Activated CD8-positive, alpha-beta memory T cell treated with anti-CD3 and anti-CD28 coated beads, Interleukin-2, amount 50 U/mL, for 24 hours (primary cell): Measurements from ENCODE around the gene FUT7.
"Not testable (repeated sequence)": the region's sequence is repeated elsewhere in the genome, so short reads cannot be mapped to it uniquely, and the experiment has no call there.

Source experiments
- DNase-seq: peaks from one replicate; pipeline ENCODE4 v3.0.0-alpha.2; 2020; ENCODE audit errors: extremely low read depth

Gene FUT7

DNA sequence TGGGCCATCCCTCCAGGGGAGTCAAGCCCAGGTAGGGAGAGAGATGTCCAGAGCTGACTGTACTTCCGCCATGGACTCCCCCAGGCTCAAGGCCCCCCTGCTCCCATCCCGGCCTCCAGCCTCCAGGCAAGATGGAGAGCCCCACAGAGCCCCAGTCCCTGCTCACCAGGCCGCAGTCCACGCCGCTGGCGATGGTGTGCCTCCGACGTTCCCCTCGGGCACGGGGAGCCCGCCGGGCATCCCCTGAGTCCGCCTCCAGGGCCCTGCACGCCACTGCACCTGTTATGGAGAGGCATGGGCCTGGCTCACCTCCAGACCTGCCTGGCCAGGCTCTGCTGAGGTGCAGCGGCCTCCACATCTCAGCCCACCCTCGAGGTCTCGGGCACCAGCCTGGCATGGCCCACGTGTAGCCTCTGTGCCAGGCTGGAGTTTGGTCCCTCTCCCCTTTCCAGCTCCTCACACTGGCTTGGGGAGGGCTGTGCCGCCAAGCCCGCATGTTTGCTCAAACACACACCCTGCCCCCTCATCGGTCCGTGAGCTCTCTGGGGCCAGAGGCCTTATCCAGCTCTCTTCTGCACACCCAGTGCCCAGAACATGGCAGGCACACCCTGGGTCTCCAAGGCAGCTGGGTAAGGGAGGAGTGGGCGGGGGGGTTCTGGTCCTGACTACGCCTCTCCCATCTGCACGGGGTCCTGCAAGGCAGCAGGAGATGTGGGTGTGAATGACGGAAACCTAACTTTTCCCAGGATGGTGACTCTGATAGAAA lies 34.4 kb upstream of the FUT7 start:
- DNase-seq = no peak

DNA sequence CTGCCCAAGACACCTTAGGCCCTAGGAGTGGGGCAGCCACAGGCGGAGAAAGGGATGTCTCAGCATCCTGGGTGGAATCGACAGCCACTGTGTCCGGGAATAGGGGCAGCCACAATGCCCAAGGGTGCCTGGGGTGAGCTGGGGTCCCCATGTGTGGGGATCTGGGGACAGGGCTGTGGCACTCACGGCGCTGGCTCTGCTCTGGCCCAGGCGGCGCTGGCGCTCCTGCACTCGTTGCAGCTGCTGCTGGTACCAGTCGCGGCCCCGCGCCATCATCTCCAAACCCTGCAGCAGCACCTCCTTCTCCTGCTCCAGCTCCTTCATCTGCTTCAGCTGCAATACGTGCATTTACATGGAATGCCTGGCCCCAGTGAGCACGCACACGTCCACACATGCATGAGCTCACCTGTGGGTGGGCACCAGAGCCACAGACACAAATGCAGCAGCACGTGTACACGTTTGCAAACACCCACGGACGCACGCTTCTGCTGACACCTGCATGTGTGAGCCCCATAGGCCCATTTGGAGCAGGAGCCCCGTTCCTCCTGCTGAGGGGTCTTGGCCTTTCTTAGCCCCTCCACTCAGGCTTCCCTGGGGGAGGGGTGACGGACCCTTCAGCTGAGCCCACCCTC lies 33.6 kb upstream of the FUT7 start:
- DNase-seq = no peak

DNA sequence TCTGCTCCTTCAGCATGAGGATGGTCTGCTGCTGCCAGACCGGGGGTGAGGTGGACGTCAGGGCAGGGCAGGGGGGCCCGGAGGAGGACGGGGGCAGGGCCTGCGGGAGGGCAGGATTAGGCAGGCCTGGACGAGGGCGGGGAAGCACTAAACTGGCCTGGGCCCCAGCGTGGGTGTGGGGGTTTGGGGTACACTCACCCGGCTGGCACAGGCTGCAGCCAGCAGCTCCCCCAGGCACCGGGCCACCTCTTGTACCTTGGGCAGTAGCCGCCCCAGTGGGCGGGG lies 32.9 kb upstream of the FUT7 start:
- DNase-seq = no peak

DNA sequence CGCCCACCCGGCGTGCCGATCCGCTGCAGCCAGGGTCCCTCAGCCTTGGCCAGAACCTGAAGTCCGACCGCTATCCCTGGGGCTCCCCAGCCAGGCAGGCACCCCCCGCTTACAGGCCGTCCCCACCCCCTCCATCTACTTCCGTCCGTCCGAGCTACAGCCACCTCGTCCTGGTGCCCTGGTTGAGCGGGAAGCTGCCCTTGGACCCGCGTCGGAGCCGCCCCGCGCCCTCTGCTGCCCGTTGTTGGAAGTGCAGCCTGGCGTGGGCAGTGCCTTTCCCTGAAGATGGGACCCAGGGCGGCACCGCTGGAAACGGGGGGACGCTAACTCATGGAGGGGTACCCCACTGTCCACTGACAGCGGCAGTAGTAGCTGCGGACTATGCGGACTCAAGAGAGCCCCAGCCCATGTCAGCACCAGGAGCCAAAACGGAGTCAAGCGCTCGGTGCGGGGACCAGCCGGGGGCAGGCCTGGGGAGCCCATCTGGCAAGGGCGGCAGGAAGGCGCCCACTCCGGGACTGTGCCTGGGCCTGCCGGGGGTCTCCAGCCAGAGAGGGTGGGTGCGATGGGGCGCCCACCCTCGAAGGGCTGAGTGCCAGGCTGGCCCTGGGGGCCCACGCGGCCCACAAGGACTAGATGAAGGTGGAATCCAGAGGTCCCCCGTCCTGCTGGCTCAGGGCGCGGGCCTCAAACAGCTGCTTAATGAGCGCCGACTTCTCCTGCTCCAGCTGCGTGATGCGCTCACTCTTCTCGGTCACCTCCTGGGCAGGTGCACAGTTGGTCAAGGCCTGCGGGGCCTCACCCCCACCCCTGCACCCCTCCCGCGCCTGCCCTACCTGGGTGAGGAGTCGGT lies 32.4 kb upstream of the FUT7 start:
- no peak for DNase-seq

DNA sequence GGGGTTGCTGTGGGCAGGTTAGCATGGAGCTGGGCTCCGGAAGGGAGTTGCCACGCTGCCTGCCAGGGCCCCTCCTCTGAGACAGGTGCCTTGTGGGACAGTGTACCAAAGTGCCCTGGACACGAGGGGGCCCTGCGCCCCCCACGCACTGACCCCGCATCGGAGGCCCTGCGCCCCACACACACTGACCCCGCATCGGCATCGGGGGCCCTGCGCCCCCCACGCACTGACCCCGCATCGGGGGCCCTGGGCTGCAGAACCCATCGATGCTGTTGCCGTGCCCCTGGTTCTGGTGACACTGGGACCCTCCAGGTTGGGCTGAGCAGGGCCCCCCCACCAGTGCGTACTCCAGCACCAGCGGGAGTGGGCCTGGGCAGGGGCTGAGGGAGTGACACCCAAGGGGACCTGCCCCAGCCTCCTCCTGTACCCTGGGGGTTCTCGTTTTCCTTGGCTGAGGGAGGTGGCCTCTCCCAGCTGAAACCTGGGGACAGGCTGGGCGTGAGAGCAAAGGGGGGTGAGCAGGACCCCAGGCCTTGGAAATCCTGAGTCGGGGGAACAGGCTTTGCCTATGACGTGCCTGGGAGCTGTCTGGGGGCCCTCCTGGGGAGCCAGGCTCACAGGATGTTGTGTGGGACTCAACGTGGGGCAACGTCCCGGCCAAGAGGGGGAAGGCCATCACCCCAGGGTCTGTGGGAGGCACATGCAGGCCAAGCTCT lies 31.6 kb upstream of the FUT7 start:
- DNase-seq = no peak

DNA sequence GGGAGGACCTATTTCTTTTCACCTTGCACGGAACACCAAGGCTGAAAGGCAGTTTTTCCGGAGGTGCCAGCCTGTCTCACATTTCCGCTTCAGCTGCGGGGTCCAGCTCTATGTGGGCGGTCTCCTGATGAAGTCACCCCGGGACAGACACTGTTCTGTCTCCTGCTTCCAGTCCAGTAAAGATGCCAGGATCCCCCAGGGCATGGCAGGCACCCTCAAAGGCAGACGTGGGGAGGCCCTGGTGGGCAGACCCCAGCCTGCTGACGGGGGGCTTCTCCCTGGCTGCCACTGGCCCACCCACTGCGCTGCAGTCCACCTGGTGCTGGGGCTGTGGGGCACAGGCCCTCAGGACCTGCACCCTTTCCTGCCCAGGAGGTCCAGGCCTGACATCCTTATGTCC lies 30.9 kb upstream of the FUT7 start:
- not testable (repeated sequence) for DNase-seq

DNA sequence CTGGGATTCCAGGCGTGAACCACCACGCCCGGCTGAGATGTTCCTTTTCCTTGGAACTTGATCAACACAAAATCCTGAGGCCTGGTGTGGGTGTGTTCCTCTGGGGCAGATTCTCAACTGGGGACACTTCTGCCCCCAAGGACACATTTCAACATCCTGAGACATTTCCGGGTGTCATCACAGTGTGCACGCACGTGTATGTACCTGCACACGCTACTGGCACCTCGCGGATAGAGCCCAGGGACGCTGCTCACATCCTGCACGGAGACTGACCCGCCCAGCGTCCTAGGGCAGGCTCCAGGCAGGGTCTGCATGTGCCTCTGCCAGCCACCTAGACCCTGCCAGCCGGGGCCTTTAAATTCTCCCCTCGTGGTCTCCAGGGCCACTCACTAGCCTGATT lies 30.5 kb upstream of the FUT7 start:
- DNase-seq = no peak

DNA sequence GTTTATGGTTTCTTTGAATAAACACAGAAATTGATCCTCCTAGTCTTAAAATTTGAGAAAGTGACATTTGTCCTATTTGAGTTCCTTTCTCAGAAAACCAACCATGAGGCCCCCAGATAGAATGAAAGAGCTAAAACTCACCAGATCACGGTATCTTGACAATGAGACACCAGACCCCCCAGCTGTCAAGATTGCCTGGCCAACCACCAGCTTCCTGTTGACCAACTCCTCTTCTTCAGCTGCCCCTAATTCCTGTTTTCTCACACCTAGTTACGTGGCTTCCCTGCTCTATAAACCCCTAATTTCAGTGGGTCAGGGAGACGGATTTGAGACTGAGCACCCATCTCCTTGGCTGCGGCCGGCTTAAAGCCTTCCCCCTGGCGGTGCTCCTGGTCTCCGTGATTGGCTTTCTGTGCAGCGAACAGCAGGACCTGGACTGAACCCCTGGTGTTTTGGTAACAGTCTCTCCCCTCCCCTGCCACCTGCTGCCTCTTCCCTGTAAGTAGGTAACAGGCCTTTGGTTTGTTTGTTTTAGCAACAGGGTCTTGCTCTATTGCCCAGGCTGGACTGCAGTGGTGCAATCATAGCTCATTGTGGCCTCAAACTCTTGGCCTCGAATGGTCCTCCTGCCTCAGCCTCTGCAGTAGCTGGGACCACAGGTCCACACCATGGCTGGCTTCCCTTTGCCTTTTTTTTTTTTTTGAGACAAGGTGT lies 26.8 kb upstream of the FUT7 start:
- DNase-seq = no peak

DNA sequence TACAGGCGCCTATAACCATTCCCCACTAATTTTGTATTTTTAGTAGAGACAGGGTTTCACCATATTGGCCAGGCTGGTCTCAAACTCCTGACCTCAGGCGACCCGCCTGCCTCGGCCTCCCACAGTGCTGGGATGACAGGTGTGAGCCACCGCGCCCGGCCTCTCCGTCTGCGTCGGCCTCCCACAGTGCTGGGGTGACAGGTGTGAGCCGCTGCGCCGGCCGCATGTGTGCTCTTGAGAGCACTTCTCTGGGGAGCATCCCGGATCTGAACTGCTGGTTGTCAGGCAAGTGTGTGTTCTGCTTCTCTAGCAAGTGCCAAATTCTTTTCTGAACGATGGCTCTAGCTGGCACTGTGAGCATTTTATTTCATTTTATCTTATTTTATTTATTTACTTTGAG lies 25.7 kb upstream of the FUT7 start:
- no peak for DNase-seq

DNA sequence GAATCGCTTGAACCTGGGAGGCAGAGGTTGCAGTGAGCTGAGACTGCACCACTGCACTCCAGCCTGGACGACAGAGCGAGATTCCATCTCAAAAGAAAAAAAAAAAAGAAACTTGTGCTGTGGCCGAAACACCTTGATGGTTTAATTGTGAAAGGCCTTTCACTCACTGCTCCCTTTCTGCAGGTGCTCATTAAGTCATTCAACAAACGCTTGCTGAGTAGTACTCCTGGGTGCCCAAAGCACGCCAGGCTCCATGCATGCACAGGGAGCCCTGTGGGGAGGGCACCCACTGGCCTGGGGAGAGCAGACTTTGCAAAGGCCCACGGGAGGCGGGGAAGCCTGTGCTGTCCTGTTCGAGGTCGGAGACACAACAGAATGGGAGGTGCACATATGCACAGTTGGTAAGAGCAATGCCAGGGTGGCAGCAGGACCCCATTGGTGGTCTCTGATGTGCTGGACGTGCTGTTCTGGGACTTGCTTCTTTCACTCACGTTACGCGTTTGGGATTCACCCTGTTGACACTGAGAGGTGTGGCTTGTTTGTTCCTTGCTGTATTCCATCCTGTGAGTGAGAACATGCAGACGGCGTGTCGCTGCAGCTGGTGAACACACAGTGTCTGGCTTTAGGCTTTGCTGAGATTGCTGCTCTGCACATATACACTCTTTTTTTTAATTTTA lies 25.0 kb upstream of the FUT7 start:
- DNase-seq = no peak

DNA sequence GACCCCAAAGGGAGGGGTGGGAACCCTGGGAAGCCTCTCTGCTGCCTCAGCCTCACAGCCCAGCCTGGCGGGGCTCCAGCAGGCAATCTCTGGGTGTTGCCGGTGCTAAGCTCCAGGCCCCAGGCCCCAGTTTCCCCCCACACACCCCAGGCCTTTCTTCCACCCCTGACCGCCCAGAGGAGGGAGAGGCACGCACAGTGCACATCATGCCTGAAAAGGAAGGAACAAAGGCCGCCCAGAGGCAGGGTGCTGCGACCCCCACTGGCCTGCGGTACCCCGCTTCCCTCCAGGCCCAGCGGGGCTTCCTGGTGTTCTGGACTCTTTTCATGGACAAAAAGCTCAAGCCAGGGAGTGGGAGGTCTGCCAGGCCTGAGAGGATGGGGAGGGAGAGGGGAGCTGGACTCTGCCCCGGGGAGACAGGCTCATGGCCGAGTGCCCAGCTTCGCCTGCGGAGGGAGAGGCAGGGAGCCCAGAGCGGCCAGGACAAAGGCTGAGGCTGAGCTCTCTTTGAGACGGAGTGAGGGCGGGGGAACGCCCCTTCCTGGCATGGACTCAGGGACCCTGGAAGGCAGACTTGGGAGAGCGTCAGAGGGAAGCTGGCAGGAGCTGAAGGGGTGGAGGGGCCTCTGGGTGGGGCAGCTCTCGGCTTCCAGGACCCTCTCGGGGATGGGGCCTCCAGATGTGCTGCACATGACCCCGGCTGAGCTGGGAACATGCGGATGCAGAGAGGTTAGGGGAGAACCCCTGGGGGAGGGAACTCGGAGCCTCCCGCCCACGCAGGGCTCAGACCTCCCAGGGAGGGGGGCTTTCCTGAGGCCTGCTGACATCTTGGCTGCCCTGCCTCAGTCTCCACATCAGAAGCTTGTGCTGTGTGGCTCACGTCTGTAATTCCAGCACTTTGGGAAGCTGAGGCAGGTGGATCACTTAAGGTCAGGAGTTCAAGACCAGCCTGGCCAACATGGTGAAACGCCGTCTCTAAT lies 23.8 kb upstream of the FUT7 start:
- no peak for DNase-seq

DNA sequence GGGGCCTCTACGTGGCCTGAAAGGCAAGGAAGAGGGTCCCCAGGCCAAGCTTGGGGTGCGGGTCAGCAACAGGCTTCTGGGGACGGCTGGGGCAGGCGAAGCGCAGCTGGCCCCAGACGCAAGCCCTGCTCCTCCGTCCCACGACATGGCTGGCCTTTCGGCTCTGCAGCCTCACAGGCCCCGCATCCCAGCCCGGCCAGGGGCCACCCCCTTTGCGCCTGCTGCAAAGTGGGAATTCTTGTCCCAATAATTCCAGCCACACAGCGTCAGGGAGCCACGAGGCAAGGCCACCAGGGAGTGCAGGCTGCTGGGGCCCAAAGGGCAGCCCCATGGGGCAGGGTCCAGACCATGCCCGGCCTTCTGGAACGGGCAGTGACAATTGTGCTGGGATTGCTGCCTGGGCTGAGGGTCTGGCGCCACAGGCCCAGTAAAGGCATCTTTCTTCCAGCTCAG lies 23.1 kb upstream of the FUT7 start:
- DNase-seq = no peak

DNA sequence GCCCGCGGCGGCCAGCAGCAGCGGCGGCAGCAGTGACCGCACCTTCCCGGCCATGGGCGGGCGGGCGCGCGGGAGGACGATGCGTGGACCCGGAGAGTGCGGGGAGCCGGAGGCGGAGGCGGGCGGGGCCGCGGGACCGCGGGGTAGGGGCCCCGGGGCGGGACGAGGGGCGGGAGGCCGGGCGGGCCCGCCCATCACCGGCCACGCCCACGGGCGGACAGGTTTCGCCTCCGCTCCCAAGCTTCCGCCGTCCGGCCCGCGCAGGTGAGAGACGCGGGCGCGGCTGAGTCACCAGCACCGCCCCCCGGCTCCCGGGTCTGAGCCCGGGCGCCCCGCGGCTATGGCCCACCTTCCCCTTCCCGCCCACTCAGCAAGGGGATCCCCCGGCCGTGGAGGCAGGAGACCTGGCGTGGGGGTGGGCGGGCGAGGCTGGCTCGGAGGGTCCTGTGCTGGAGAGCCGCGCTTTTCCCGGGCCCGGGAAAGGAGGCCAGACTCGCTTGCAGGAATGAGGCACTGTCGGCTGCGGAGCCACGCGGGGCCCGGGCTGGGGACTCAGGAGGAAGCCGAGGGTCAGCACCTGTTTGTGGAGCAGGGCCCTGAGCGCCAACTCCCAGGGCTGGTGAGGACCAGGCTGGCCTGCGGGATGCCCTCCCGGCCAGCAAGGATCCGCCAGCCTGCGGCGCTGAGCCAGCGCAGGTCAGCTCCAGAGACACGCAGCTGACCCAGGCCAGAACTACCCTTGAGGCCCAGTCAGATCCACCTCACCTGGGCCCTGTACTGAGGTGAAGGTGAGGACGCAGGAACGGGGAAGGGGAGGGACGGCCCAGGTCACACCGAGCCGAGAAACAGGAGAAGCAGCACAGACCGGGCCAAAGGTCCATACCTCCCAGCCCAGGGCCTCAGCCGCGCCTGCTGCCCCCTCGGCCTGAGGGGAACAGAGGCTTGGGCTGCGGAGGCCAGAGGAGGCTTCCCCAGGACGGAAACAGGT lies 22.4 kb upstream of the FUT7 start, which contains the start of gene ENTPD2:
Gene ENTPD2, minus strand, starts transcription at position 118 of the 988 bp plus-strand sequence. Its CDS starts 64 bp downstream, at position 54.
- DNase-seq = no peak

DNA sequence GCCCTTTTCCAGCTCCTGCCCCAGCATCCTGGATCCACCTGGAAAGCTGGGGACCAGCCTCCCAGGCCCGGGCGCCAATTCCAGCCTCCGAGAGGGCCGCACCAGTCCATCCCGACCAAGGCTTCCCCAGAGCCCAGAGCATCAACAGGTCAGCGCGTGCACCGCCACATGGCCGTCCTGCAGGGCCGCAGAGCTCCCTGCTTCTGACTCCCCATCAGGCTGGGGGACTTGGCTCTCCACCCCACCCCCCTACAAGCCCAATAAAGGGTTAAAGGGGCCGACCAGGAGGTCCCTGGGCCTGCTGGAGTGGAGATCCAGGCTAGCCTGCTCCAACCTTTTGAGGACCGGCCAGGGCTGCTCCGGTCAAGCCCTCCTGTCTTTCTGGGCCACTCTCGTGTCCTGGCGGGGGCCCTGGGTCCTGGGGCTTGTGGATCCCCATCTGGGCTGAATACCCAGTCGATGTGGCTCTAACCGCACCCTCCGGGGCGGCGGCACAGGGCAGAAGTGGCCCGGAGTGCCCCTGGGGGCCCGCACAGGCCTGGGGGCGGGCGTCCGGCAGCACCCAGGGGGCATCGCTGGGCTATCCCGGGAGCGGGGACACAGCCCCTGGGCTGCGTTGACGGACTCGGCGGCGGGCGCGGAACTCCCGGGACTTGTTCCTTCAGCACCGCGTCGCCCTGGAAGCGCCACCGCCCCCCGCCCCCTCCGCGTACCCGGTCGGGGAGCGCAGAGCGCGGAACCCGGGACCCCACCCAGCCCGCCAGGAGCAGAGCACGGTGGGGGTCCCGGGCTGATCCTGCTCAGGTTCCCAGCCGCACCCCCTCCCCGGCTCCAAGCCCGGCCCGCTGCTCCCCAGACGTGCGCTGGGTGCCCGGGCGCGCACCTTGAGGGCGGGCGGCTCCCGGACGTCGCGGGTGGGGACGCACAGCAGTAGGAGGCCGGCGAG lies 21.4 kb upstream of the FUT7 start:
- DNase-seq = no peak

DNA sequence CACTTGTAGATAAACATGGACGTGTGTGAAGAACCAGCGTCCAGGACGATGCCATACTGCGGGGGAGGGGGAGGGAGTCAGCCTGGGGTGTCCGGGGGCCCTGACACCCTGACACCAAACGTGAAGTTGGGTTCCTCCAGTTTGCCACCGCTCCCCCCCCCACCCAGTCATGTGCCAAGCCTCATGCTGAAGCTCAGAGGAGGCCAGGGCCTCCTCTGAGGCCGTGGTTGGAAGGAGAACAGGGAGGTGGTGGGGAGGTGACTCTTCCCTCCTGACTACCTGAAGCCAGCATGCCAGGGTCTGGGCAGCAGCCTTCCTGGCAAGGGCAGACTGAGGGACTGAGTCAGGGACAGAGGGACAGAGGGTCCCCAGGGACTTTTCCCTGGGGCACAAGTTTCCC lies 20.4 kb upstream of the FUT7 start:
- no peak for DNase-seq

DNA sequence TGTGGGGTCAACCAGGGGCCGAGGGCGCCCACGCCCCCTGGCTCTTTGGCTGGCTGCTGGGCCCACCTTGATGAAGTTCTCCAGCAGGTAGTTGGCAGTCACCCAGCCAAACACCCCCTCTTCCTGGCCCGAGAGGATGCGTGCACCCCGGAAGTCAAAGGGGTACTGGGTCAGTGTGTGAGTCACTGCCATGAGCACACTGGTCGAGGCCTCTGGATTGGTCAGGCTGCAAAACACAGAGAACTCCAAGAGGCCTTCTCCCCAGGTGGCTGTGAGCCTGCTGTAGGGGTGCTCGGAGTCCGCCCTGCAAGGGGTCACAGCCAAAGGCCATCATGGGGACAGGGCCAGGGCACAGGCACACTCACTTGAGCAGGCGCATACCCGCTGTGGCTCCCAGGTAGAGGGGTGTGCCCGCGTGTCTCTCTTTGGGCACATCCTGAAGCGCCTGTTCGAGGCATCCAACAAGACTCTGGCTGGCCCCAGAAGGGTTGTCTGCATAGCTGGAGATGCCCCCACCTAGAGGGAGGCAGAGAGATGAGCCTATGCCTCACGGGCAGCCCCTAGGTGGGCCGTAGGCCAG lies 19.3 kb upstream of the FUT7 start:
- DNase-seq = no peak

DNA sequence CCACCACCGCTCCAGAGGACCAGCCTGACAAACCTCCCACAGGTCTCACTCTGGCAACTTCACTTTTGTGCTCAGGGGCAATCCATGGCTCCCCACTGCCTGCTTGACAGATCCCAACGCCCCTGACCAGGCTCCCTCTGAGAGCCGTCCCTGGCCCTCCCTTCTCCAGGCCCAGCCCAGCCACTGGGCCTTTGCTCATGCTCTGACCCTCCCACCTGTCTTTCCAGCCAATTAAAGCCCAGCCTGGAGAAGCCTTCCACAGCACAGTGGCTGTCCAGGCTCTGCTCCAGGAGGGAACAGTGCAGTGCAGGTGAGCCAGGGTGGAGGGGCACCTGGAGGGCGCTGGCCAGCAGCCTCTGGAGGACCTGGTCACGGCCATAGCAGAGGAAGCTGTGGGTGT lies 18.7 kb upstream of the FUT7 start:
- DNase-seq = no peak
